HCT116 (cell line): Measurements from ENCODE around the gene COL23A1. TPM values are rescaled to one million over a fixed set of nuclear protein-coding genes. Genes with fewer than 3 reads are reported as not detected.

Experiments
- ATAC-seq: fragments of 200-7000 bp; cut with Tn5 transposase; 2 replicates; pipeline ENCODE4 v1.9.1; 2020; ENCODE audit warnings: mild to moderate bottlenecking, moderate library complexity
- BruUV-seq: library from RNA; stranded (reverse); fragments of 400-500 nt; replicated peaks from 2 replicates; lab custom pipeline; 2021; lab: Mats Ljungman, UMichigan
- CTCF ChIA-PET: fragments of 300-600 bp; sonication (Branson Sonifier 250); formaldehyde crosslinking; loops from one replicate; lab custom pipeline; 2021; ENCODE audit warnings: antibody characterized with exemption; lab: Charles Lee
- POLR2A ChIA-PET: fragments of 300-600, 350-600 bp; sonication (Branson Sonifier 250); formaldehyde crosslinking; loops from one replicate; lab custom pipeline; 2021; ENCODE audit warnings: antibody characterized with exemption; lab: Charles Lee
- RAD21 ChIA-PET, 2 experiments: fragments of 300-600 bp; sonication (Branson Sonifier 250); formaldehyde crosslinking; loops; one replicate each; lab custom pipeline; 2023; ENCODE audit warnings: low total read pairs in 2 of 2; ENCODE audit not compliant: uncharacterized antibody in 2 of 2, unreplicated experiment in 2 of 2, low non-redundant PET in 1 of 2; lab: Charles Lee
- DNase-seq: peaks from one replicate; pipeline ENCODE4 v3.0.0-alpha.2; 2010; ENCODE audit warnings: low read depth, low spot score
- H2AFZ ChIP-seq: fragments of 200-600 bp; shearing (Covaris generic), sonication (generic); 2 replicates; pipeline ENCODE4 v1.6.1; 2017; ENCODE audit warnings: low read depth, mixed run types, mixed read lengths, antibody characterized with exemption, low read length; ENCODE audit not compliant: poor library complexity, severe bottlenecking
- H3K27ac ChIP-seq: 2 replicates; pipeline ENCODE4 v1.5.1; 2012; ENCODE audit warnings: low read depth, low read length
- H3K27me3 ChIP-seq: fragments of 200-600 bp; sonication (generic); 2 replicates; pipeline ENCODE4 v1.6.1; 2016; ENCODE audit warnings: mixed run types, low read length, mixed read lengths; ENCODE audit not compliant: insufficient read depth
- H3K36me3 ChIP-seq, 2 experiments: fragments of 200-500 bp in 1 of 2; fragments of 200-600 bp in 1 of 2; sonication (Bioruptor generic) in 1 of 2; sonication (generic) in 1 of 2; 2 replicates each; pipeline versions ENCODE4 v1.5.1 to v1.6.1; 2014 to 2016; ENCODE audit warnings: low read length in 2 of 2, inconsistent platforms in 1 of 2, mixed read lengths in 1 of 2, mixed run types in 1 of 2; ENCODE audit not compliant: insufficient read depth in 2 of 2, control insufficient read depth in 1 of 2
- H3K4me1 ChIP-seq, 2 experiments: fragments of 200-600 bp in 1 of 2; sonication (generic) in 1 of 2; 2 replicates each; pipeline versions ENCODE4 v1.5.1 to v1.6.1; 2012 to 2017; ENCODE audit warnings: low read length in 2 of 2, inconsistent platforms in 1 of 2, mild to moderate bottlenecking in 1 of 2, mixed read lengths in 1 of 2, mixed run types in 1 of 2, moderate library complexity in 1 of 2; ENCODE audit not compliant: insufficient read depth in 2 of 2, control insufficient read depth in 1 of 2
- H3K4me2 ChIP-seq: fragments of 200-600 bp; sonication (generic); 2 replicates; pipeline ENCODE4 v1.6.1; 2017; ENCODE audit warnings: mixed run types, low read length, mixed read lengths
- H3K4me3 ChIP-seq, 2 experiments: fragments of 200-600 bp in 1 of 2; sonication (generic) in 1 of 2; replicated peaks in 1 of 2; 2 replicates each; pipeline ENCODE4 v1.5.1; 2011 to 2016; ENCODE audit warnings: low read length in 2 of 2, control low read depth in 1 of 2, low read depth in 1 of 2, mild to moderate bottlenecking in 1 of 2, mixed read lengths in 1 of 2, mixed run types in 1 of 2
- H3K79me2 ChIP-seq: fragments of 200-600 bp; sonication (generic); 2 replicates; pipeline ENCODE4 v1.6.1; 2017; ENCODE audit warnings: mild to moderate bottlenecking, mixed run types, low read length, moderate library complexity, mixed read lengths; ENCODE audit not compliant: insufficient read depth
- H3K9ac ChIP-seq: fragments of 200-600 bp; sonication (generic); 2 replicates; pipeline ENCODE4 v1.6.1; 2016; ENCODE audit warnings: low read length, mixed read lengths
- H3K9me2 ChIP-seq: fragments of 200-600 bp; sonication (generic), shearing (Covaris generic); 2 replicates; pipeline ENCODE4 v1.6.1; 2017; ENCODE audit warnings: mixed run types, mild to moderate bottlenecking, moderate library complexity; ENCODE audit not compliant: insufficient read depth
- H3K9me3 ChIP-seq, 2 experiments: fragments of 200-500 bp in 1 of 2; fragments of 200-600 bp in 1 of 2; sonication (Bioruptor generic) in 1 of 2; sonication (generic) in 1 of 2; 2 replicates each; pipeline ENCODE4 v1.6.1; 2014 to 2017; ENCODE audit warnings: low read length in 2 of 2, mixed read lengths in 2 of 2, inconsistent platforms in 1 of 2, low read depth in 1 of 2, mild to moderate bottlenecking in 1 of 2, mixed run types in 1 of 2, moderate library complexity in 1 of 2; ENCODE audit not compliant: control insufficient read depth in 1 of 2, insufficient read depth in 1 of 2
- H4K20me1 ChIP-seq: fragments of 200-600 bp; sonication (generic), shearing (Covaris generic); 2 replicates; pipeline ENCODE4 v1.6.1; 2017; ENCODE audit warnings: mixed run types, mild to moderate bottlenecking, moderate library complexity; ENCODE audit not compliant: insufficient read depth
- ATF3 ChIP-seq: IDR thresholded peaks from 2 replicates; pipeline ENCODE4 v1.6.1; 2012
- CBX3 ChIP-seq: IDR thresholded peaks from 2 replicates; pipeline ENCODE4 v1.6.1; 2012; ENCODE audit warnings: low read depth
- CEBPB ChIP-seq: IDR thresholded peaks from 2 replicates; pipeline ENCODE4 v1.6.1; 2012; ENCODE audit warnings: low read depth
- EGR1 ChIP-seq: IDR thresholded peaks from 2 replicates; pipeline ENCODE4 v1.6.1; 2012; ENCODE audit warnings: low read depth
- ELF1 ChIP-seq: IDR thresholded peaks from 2 replicates; pipeline ENCODE4 v1.6.1; 2012; ENCODE audit warnings: low read depth, borderline replicate concordance
- EZH2 ChIP-seq: fragments of 200-600 bp; sonication (generic); IDR thresholded peaks from 2 replicates; pipeline ENCODE4 v1.6.1; 2017; ENCODE audit warnings: antibody characterized with exemption, mixed run types
- EZH2phosphoT487 ChIP-seq: fragments of 200-600 bp; IDR thresholded peaks from 2 replicates; pipeline ENCODE4 v1.6.1; 2018; ENCODE audit warnings: antibody characterized with exemption, borderline replicate concordance
- FOSL1 ChIP-seq: IDR thresholded peaks from 2 replicates; pipeline ENCODE4 v1.6.1; 2012; ENCODE audit warnings: low read depth
- MAX ChIP-seq: IDR thresholded peaks from 2 replicates; pipeline ENCODE4 v1.6.1; 2012
- POLR2AphosphoS5 ChIP-seq: IDR thresholded peaks from 2 replicates; pipeline ENCODE4 v1.6.1; 2011; ENCODE audit warnings: mild to moderate bottlenecking, low read depth, low read length, moderate library complexity
- RAD21 ChIP-seq: IDR thresholded peaks from 2 replicates; pipeline ENCODE4 v1.6.1; 2012; ENCODE audit warnings: low read depth, mild to moderate bottlenecking
- SP1 ChIP-seq: IDR thresholded peaks from 2 replicates; pipeline ENCODE4 v1.6.1; 2012; ENCODE audit warnings: low read depth
- SRF ChIP-seq: IDR thresholded peaks from 2 replicates; pipeline ENCODE4 v1.6.1; 2012; ENCODE audit warnings: low read depth
- TCF7L2 ChIP-seq: IDR thresholded peaks from 2 replicates; pipeline ENCODE4 v1.7.0; 2011; ENCODE audit warnings: borderline replicate concordance, inconsistent platforms; ENCODE audit not compliant: insufficient read depth, insufficient read length; ENCODE audit errors: extremely low read depth
- YY1 ChIP-seq: IDR thresholded peaks from 2 replicates; pipeline ENCODE4 v1.6.1; 2011; ENCODE audit warnings: low read length, low read depth, moderate library complexity, mild to moderate bottlenecking; ENCODE audit not compliant: insufficient replicate concordance; ENCODE audit errors: extremely low read depth
- ZFX ChIP-seq: fragments of 450-650 bp; IDR thresholded peaks from 2 replicates; pipeline ENCODE4 v1.6.1; 2017
- ZNF274 ChIP-seq: fragments of 200-500 bp; sonication (Bioruptor generic); IDR thresholded peaks from 2 replicates; pipeline ENCODE4 v1.6.1; 2014; ENCODE audit warnings: mild to moderate bottlenecking, low read depth, low read length, inconsistent platforms
- intact Hi-C: fragments of 100-400 bp; cut with micrococcal nuclease; formaldehyde crosslinking; loops from 2 replicates; pipeline ENCODE4 v1.10.0; 2022
- total RNA-seq: library from RNA; stranded (reverse); gene quantifications from one replicate; pipeline ENCODE4 v1.2.1, GENCODE V29; 2021; ENCODE audit not compliant: unreplicated experiment

COL23A1 gene
- total RNA-seq, 1 experiment from 2014 or later, result not detected

GRCh38 chr5:178538741-178539229 lies 51.4 kb downstream of the COL23A1 start:
- ATAC-seq (no peak), DNase-seq (no peak)
- Histone ChIP-seq H2AFZ (no peak overlapping the region), H3K4me2 (no peak overlapping the region), H3K9me3 (no peaks in the 10 kb centered on the region), H3K27ac (no peak overlapping the region), H3K4me3 (no peak overlapping the region), H3K79me2 (no peaks in the 10 kb centered on the region), H4K20me1 (no peaks in the 10 kb centered on the region), H3K9me2 (no peaks in the 10 kb centered on the region), H3K4me1 (no peaks in the 10 kb centered on the region), H3K27me3 (no peaks in the 10 kb centered on the region), H3K36me3 (no peaks in the 10 kb centered on the region), H3K9ac (no peak overlapping the region)
- RAD21 ChIA-PET, result no interaction called here
- intact Hi-C loops, result no loop called here
- no peak for TF ChIP-seq ZFX
- TF ChIP-seq EGR1, result no peak
- no peak for TF ChIP-seq FOSL1
- TF ChIP-seq TCF7L2, result no peak
- no peak for TF ChIP-seq SP1
- no peak for TF ChIP-seq CEBPB
- no peak for TF ChIP-seq SRF
- TF ChIP-seq EZH2phosphoT487, result no peak
- TF ChIP-seq RAD21, result no peak
- TF ChIP-seq YY1, result no peak
- CTCF ChIA-PET, result no interaction called here
- POLR2A ChIA-PET, result no interaction called here
- no TSS peak for BruUV-seq

- no peak overlapping the region for H2AFZ ChIP-seq
- no peak overlapping the region for H3K4me2 ChIP-seq
- H3K27me3 ChIP-seq, result no peaks in the 10 kb centered on the region
- no peaks in the 10 kb centered on the region for H3K9me2 ChIP-seq
- ChIA-PET CTCF (no interaction called here), RAD21 (no interaction called here), POLR2A (no interaction called here)
- DNase-seq, result no peak
- no peaks in the 10 kb centered on the region for H4K20me1 ChIP-seq
- H3K4me1 ChIP-seq, result no peaks in the 10 kb centered on the region
- no TSS peak for BruUV-seq
- no peak for ATAC-seq
- intact Hi-C loops, result no loop called here
- no peaks in the 10 kb centered on the region for H3K79me2 ChIP-seq
- no peaks in the 10 kb centered on the region for H3K36me3 ChIP-seq
- no peak overlapping the region for H3K4me3 ChIP-seq
- H3K27ac ChIP-seq, result no peak overlapping the region
- no peaks in the 10 kb centered on the region for H3K9me3 ChIP-seq
- H3K9ac ChIP-seq, result no peak overlapping the region
- no peak for TF ChIP-seq MAX
- TF ChIP-seq POLR2AphosphoS5, result no peak
- no peak for TF ChIP-seq SRF
- no peak for TF ChIP-seq ELF1
- no peak for TF ChIP-seq CBX3
- TF ChIP-seq ZNF274, result no peak
- no peak for TF ChIP-seq EGR1
- no peak for TF ChIP-seq SP1
- no peak for TF ChIP-seq EZH2
- TF ChIP-seq ZFX, result no peak
- no peak for TF ChIP-seq FOSL1
- no peak for TF ChIP-seq TCF7L2
- TF ChIP-seq ATF3, result no peak
Observed at GRCh38 chr5:178537467-178538371, 52.5 kb downstream of the COL23A1 start.
